DOHH2 (cell line): ENCODE measurements around the gene LCN9.

Experiments used
- H3F3A ChIP-seq: fragments of 200-600 bp; sonication (generic), shearing (Covaris generic); 2 replicates; pipeline ENCODE4 v1.6.0; 2016; ENCODE audit warnings: antibody characterized with exemption, mild to moderate bottlenecking; ENCODE audit not compliant: control insufficient read depth, insufficient read depth
- H3K27ac ChIP-seq: fragments of 200-600 bp; sonication (generic); 2 replicates; pipeline ENCODE4 v1.5.1; 2014; ENCODE audit warnings: low read depth, mild to moderate bottlenecking, low read length, moderate library complexity
- H3K27me3 ChIP-seq: fragments of 200-600 bp; sonication (generic); 2 replicates; pipeline ENCODE4 v1.6.1; 2014; ENCODE audit warnings: mild to moderate bottlenecking, low read length, mixed read lengths; ENCODE audit not compliant: control insufficient read depth
- H3K36me3 ChIP-seq: fragments of 200-600 bp; sonication (generic); 2 replicates; pipeline ENCODE4 v1.6.1; 2014; ENCODE audit warnings: mild to moderate bottlenecking, low read length, moderate library complexity, mixed read lengths; ENCODE audit not compliant: control insufficient read depth
- H3K4me1 ChIP-seq: fragments of 200-600 bp; sonication (generic); 2 replicates; pipeline ENCODE4 v1.6.1; 2014; ENCODE audit warnings: mild to moderate bottlenecking, low read length, mixed read lengths; ENCODE audit not compliant: control insufficient read depth
- H3K4me2 ChIP-seq: fragments of 200-600 bp; sonication (generic); 2 replicates; pipeline ENCODE4 v1.6.0; 2014; ENCODE audit warnings: mild to moderate bottlenecking, low read length, moderate library complexity
- H3K4me3 ChIP-seq: fragments of 200-600 bp; sonication (generic); 2 replicates; pipeline ENCODE4 v1.5.1; 2014; ENCODE audit warnings: mild to moderate bottlenecking, low read length, mixed read lengths
- H3K79me2 ChIP-seq: fragments of 200-600 bp; sonication (generic); 2 replicates; pipeline ENCODE4 v1.6.1; 2014; ENCODE audit warnings: mild to moderate bottlenecking, low read length, mixed read lengths; ENCODE audit not compliant: control insufficient read depth
- H3K9me2 ChIP-seq: fragments of 200-600 bp; sonication (generic); replicated peaks from 2 replicates; pipeline ENCODE4 v1.6.1; 2014; ENCODE audit warnings: mild to moderate bottlenecking, low read length, mixed read lengths; ENCODE audit not compliant: control insufficient read depth
- H3K9me3 ChIP-seq: fragments of 200-600 bp; sonication (generic); 2 replicates; pipeline ENCODE4 v1.6.1; 2014; ENCODE audit warnings: antibody characterized with exemption, low read length, mixed read lengths; ENCODE audit not compliant: control insufficient read depth, insufficient read depth
- H4K20me1 ChIP-seq: fragments of 200-600 bp; sonication (generic); 2 replicates; pipeline ENCODE4 v1.6.0; 2014; ENCODE audit warnings: low read depth, mild to moderate bottlenecking, antibody characterized with exemption, low read length, moderate library complexity; ENCODE audit not compliant: control insufficient read depth, insufficient read depth
- EZH2phosphoT487 ChIP-seq: fragments of 200-600 bp; sonication (generic); IDR thresholded peaks from 2 replicates; pipeline ENCODE4 v1.6.1; 2017; ENCODE audit warnings: borderline replicate concordance, mild to moderate bottlenecking, antibody characterized with exemption, low read length, moderate library complexity, mixed read lengths
- TF ChIP-seq, protein P1 (sequence below): fragments of 200-600 bp; sonication (generic); IDR thresholded peaks from one replicate; pipeline ENCODE4 v1.5.1; 2014; ENCODE audit warnings: antibody characterized with exemption, mild to moderate bottlenecking, low read depth, low read length; ENCODE audit not compliant: poor library complexity, severe bottlenecking

LCN9 gene

GRCh38 chr9:135648494-135649410 lies 14.4 kb upstream of the LCN9 start:
- H3K4me2 ChIP-seq, result no peak overlapping the region
- TF ChIP-seq EZH2phosphoT487, result no peak
- TF ChIP-seq, protein P1, sequence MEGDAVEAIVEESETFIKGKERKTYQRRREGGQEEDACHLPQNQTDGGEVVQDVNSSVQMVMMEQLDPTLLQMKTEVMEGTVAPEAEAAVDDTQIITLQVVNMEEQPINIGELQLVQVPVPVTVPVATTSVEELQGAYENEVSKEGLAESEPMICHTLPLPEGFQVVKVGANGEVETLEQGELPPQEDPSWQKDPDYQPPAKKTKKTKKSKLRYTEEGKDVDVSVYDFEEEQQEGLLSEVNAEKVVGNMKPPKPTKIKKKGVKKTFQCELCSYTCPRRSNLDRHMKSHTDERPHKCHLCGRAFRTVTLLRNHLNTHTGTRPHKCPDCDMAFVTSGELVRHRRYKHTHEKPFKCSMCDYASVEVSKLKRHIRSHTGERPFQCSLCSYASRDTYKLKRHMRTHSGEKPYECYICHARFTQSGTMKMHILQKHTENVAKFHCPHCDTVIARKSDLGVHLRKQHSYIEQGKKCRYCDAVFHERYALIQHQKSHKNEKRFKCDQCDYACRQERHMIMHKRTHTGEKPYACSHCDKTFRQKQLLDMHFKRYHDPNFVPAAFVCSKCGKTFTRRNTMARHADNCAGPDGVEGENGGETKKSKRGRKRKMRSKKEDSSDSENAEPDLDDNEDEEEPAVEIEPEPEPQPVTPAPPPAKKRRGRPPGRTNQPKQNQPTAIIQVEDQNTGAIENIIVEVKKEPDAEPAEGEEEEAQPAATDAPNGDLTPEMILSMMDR, result no peak
- H3K36me3 ChIP-seq, result no peaks in the 10 kb centered on the region
- H3K4me3 ChIP-seq, result no peak overlapping the region
- H3K4me1 ChIP-seq, result no peaks in the 10 kb centered on the region
- H4K20me1 ChIP-seq, result no peaks in the 10 kb centered on the region
- no peak overlapping the region for H3K27ac ChIP-seq
- H3K9me2 ChIP-seq, result no peaks in the 10 kb centered on the region
- H3K27me3 ChIP-seq, result no peaks in the 10 kb centered on the region
- H3F3A ChIP-seq, result no peaks in the 10 kb centered on the region
- peaks cover 30% of the 10 kb centered on the region for H3K9me3 ChIP-seq
- H3K79me2 ChIP-seq, result no peaks in the 10 kb centered on the region

DNA sequence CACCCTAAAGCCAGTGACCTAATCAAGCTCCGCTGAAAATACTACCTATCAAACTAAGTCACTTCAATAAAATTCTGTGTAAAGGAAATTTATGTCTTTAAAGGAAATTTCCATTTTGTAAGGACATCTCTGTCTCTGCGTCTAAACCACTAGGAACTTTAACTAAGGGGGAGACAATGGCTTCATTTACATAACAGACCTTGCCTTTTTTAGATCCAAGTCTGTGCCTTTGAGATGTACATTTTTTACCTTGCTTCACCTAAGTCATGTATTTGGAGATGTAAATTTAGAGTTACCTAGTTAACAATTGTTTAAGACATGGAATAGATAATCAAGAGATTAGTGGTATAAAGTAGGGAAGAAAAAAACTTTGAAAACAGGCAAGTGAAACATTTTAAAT lies 13.6 kb upstream of the LCN9 start:
- H3K36me3 ChIP-seq, result no peaks in the 10 kb centered on the region
- H3K9me3 ChIP-seq, result peaks cover 30% of the 10 kb centered on the region
- H3K4me1 ChIP-seq, result no peaks in the 10 kb centered on the region
- no peak overlapping the region for H3K4me2 ChIP-seq
- H3K9me2 ChIP-seq, result no peaks in the 10 kb centered on the region
- no peak overlapping the region for H3K4me3 ChIP-seq
- H3F3A ChIP-seq, result no peaks in the 10 kb centered on the region
- H3K27ac ChIP-seq, result no peak overlapping the region
- no peak for TF ChIP-seq EZH2phosphoT487
- TF ChIP-seq, protein P1, result no peak
- H3K27me3 ChIP-seq, result no peaks in the 10 kb centered on the region
- no peaks in the 10 kb centered on the region for H3K79me2 ChIP-seq
- no peaks in the 10 kb centered on the region for H4K20me1 ChIP-seq

GRCh38 chr9:135650408-135650807 lies 12.7 kb upstream of the LCN9 start:
- Histone ChIP-seq H3K4me2 (no peak overlapping the region), H3F3A (no peaks in the 10 kb centered on the region), H3K9me3 (peaks cover 27% of the 10 kb centered on the region), H3K36me3 (no peaks in the 10 kb centered on the region), H3K27ac (no peak overlapping the region), H4K20me1 (no peaks in the 10 kb centered on the region), H3K4me1 (no peaks in the 10 kb centered on the region), H3K9me2 (no peaks in the 10 kb centered on the region), H3K79me2 (no peaks in the 10 kb centered on the region), H3K27me3 (no peaks in the 10 kb centered on the region), H3K4me3 (no peak overlapping the region)
- no peak for TF ChIP-seq EZH2phosphoT487
- TF ChIP-seq, protein P1, result no peak
